ENCODE measurements around the gene TCEAL2. TPM values are rescaled to one million over a fixed set of nuclear protein-coding genes. Genes with fewer than 3 reads are reported as not detected.
A peak's percentile ranks its signal among the peaks of the same experiment; 100 is the strongest.
"Not testable (repeated sequence)": the region's sequence is repeated elsewhere in the genome, so short reads cannot be mapped to it uniquely, and the experiment has no call there.

TCEAL2 gene
- total RNA-seq, 1 donor = not detected

DNA sequence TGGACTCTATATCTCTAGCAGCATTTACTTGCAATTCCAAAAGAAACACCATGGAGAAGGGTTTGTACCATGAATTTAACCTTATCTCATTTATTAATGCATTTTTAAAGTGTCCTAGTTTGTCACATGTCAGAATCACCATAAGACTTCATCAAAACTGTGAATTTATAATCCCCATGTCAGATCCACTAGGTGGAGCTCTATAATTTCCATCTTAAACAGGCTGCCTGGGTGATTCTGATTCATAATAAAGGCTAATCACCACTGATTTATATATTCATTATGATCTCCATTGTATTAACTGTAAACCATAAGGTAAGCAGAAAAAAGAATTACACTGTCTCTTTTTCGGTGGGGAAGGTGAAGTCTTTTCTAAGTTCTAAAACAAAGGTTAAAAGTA is 4.0 kb downstream of the TCEAL2 start:
- TF ChIP-seq, protein P1, sequence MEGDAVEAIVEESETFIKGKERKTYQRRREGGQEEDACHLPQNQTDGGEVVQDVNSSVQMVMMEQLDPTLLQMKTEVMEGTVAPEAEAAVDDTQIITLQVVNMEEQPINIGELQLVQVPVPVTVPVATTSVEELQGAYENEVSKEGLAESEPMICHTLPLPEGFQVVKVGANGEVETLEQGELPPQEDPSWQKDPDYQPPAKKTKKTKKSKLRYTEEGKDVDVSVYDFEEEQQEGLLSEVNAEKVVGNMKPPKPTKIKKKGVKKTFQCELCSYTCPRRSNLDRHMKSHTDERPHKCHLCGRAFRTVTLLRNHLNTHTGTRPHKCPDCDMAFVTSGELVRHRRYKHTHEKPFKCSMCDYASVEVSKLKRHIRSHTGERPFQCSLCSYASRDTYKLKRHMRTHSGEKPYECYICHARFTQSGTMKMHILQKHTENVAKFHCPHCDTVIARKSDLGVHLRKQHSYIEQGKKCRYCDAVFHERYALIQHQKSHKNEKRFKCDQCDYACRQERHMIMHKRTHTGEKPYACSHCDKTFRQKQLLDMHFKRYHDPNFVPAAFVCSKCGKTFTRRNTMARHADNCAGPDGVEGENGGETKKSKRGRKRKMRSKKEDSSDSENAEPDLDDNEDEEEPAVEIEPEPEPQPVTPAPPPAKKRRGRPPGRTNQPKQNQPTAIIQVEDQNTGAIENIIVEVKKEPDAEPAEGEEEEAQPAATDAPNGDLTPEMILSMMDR (IDR thresholded peaks at IDR 0.05; ENCODE audit: insufficient read depth, low read depth, low read length) = peak; percentile 17
- peak; percentile 0 for DNase-seq (ENCODE audit: low read depth)

DNA sequence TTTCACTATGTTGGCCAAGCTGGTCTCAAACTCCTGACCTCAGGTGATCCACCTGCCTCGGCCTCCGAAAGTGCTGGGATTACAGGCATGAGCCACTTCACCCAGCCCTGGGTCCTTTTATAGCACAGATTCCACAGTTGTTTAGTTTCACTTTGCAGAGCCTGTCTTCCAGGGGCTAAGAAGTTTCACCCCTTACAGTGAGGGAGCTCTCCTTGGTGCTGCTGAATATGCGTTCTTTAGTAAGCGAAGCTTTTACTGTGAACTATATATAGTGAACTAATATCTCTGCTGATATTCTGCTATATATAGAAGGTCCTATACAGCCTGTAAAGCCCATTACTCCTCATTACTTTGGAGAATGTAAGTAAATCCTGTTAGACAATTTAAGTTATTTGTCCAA is 12.6 kb downstream of the TCEAL2 start:
- TF ChIP-seq, protein P1 (IDR thresholded peaks at IDR 0.05; ENCODE audit: insufficient read depth, low read depth, low read length) = no peak
- DNase-seq (ENCODE audit: low read depth) = no peak
- no peak overlapping the region for H3K4me3 ChIP-seq (ENCODE audit: low read depth, low read length)

More for the DNA sequence above, 4.0 kb downstream of the TCEAL2 start:
- H3K4me3 ChIP-seq (ENCODE audit: low read depth, low read length) = no peak overlapping the region

DNA sequence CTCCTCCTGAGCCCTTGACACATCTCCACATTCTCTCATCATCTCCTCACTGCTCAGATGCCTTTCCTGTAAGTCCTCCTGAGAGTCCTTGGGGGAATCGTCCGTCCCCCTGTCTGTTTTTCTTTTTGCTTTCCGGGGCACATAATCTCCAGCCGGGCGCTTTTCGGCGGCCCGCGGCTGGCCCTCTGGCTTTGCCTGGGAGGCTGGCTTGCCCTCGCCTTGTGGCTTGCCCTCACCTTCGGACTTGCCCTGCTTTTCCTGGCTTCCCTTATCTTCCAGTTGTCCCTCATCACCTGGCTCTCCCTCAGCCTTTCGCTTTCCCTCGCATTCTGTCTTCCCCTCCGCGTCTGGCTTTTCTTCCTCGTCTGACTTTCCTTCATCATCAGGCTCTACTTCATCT is 15.4 kb downstream of the TCEAL2 start:
- H3K4me3 ChIP-seq (ENCODE audit: low read depth, low read length); DNase-seq (ENCODE audit: low read depth): not testable (repeated sequence)

DNA sequence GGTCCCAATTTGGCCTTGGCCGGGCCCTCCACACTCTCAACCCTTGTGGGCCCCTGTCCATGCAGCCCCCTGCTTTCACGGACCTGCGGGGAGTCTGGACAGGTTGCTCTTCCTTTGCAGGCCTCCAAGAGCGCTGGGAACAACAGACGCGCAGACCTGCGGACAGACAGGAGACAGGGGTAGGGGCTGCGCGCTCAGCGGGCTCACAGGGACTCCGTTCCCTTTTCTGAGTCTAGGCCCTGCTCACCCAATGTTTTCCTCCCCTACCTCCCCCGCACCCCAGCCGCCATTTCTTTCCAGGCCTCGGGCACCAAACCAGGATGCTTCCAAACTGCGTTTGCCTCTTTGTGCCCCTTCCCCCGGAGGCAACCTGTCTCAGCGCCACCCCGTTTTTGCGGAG is 16.2 kb downstream of the TCEAL2 start:
- not testable (repeated sequence) for H3K4me3 ChIP-seq (ENCODE audit: low read depth, low read length); DNase-seq (ENCODE audit: low read depth)

DNA sequence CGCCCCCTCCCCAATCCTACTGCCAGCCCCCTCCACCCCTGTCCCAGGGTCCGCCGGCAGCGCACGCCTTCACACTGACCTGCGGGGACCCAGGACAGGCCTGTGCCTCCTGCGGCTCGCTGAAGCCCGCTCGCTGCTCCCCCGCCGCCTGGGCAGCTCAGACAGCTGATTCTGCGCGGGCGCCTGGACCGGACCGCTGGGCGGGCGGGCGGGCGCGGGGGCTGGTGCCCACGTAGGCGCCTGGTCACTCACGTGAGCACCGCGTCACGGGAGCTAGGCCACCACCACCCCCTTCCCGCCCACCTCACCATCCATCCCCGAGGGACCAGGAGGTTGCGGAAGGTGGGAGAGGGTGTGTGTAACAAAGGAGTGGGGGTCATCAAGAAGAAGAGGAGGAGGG is 16.8 kb downstream of the TCEAL2 start, which contains the start of gene TCEAL6:
TSS of gene TCEAL6 (minus strand) at position 208 of the 400 bp plus-strand sequence.
- DNase-seq (ENCODE audit: low read depth); H3K4me3 ChIP-seq (ENCODE audit: low read depth, low read length): not testable (repeated sequence)

DNA sequence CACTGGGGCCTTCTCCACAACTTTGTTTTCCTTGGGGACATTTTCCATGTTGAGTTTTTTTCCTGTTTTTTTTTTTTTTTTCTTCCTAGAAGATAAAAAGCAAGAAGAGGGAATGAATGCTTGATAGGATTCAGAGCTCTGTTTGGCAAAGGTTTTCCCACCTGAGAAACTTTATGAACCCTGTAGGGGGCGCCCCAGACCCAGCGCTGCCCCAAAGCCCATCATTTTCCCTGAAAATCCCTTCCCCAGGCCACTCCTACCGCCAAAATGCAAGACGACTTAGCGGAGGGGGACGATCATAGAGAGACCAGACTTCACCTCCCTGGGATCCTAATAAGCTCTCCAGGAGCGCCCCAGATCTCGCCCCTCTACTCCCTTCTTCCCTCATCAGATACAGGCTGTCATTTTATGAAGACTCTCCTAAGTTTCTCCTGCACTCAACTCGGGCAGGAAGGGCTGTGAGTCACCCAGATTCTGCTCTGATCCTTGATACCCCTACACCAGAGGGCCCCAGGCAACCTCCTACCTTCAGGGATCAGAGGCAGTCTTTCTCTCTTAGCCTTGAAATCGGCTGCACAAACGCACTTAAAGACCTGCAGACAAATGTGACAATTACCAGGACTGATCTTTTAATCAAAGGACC is 28.9 kb downstream of the TCEAL2 start:
- TF ChIP-seq, protein P1 (IDR thresholded peaks at IDR 0.05; ENCODE audit: insufficient read depth, low read depth, low read length) = no peak
- no peak overlapping the region for H3K4me3 ChIP-seq (ENCODE audit: low read depth, low read length)
- no peak for DNase-seq (ENCODE audit: low read depth)

DNA sequence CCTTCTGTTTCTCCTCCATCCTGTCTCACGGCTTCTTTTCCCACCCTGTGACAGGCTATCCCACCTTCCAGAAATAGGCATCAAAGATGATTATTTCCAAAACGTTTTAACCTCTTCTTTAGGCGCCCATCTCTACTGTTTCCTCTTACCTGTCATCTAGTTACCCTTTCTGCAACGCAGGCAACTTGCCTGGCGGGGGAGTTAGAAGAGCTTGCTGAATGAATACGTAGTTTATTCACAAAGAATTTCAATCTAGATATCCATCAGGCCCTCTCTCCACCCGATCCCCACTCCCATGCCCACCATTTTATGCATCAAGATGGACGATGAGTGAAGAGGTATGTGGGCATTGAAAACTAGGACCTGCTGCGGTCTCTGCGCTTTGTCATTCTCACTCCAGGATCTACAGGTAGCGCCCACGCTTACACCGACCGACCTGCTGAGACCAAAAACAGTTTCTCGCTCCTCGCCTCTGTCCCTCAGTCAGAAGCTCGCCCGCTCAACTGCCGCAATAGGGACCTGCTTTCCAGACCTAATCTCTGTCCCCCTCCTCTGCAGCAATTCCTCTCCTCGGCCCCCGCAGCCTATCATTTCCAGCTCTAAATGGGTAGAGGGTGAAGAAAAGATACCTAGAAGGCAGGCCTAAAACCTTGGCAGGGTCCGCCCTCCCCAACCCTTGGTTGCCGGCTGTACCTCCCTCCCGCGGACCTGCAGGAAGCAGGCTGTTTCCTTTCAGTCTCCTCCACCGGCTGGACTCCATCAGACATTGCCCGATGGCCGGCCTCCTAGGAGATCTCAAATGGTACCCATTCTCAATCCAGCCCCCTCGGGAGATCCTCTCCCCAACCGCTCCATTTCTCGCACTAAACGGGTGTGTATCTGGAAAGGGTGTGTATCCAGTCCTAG is 29.7 kb downstream of the TCEAL2 start:
- H3K4me3 ChIP-seq (ENCODE audit: low read depth, low read length) = no peak overlapping the region
- TF ChIP-seq, protein P1 (IDR thresholded peaks at IDR 0.05; ENCODE audit: insufficient read depth, low read depth, low read length) = no peak

DNA sequence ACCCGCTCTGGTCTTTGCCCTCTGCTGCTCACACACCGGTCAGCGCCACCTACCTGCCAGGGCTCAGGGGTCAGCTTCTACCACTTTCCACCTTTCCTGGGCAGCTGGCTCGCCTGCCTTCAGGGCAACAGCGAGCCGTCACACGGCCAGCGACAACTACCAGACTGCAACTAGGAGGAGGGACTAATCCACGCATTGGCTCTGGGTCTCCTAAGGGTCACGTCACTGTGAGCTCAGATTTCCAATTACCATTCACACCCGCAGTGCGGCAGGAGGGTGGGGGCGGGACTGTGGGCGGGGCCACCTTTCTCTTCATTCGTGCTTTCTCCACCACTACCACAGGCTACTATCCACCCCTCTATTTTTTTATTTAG is 30.3 kb downstream of the TCEAL2 start, which contains the start of gene BEX5:
TSS of gene BEX5 (minus strand) at position 172 of the 374 bp plus-strand sequence. CDS start 1,712 bp downstream, outside the sequence.
- TF ChIP-seq, protein P1 (IDR thresholded peaks at IDR 0.05; ENCODE audit: insufficient read depth, low read depth, low read length) = no peak
- DNase-seq (ENCODE audit: low read depth) = no peak
- H3K4me3 ChIP-seq (ENCODE audit: low read depth, low read length) = no peak within 1 kb of the TSS

More for the DNA sequence above, 29.7 kb downstream of the TCEAL2 start:
- no peak for DNase-seq (ENCODE audit: low read depth)
